Activated CD8-positive, alpha-beta memory T cell treated with anti-CD3 and anti-CD28 coated beads, Interleukin-2, amount 50 U/mL, for 48 hours (primary cell): Measurements from ENCODE around the gene RBFA.
"Not testable (repeated sequence)": the region's sequence is repeated elsewhere in the genome, so short reads cannot be mapped to it uniquely, and the experiment has no call there.

ENCODE experiments used
- DNase-seq: peaks from one replicate; pipeline ENCODE4 v3.0.0-alpha.2; 2020

Gene RBFA

GRCh38 chr18:80034068-80034851 lies at the start of gene RBFA:
RBFA (plus strand) TSS chr18:80034434; CDS start chr18:80034496, 62 bp downstream.
- peak; percentile 100 for DNase-seq

- DNase-seq, result no peak
Observed at GRCh38 chr18:79985172-79985571, 49.1 kb upstream of the RBFA start.

- DNase-seq, result no peak
Observed at GRCh38 chr18:79986726-79987125, 47.5 kb upstream of the RBFA start.

GRCh38 chr18:79987566-79987965 lies 46.7 kb upstream of the RBFA start:
- no peak for DNase-seq

GRCh38 chr18:79988071-79988450 lies 46.2 kb upstream of the RBFA start:
- peak; percentile 83 for DNase-seq

- DNase-seq, result peak; percentile 92
Observed at GRCh38 chr18:79988451-79989194, 45.6 kb upstream of the RBFA start, which contains the start of gene TXNL4A. TXNL4A (minus strand) TSS chr18:79988563; CDS start chr18:79988392, 171 bp downstream.

GRCh38 chr18:79989195-79989497 lies 45.1 kb upstream of the RBFA start:
- no peak for DNase-seq

GRCh38 chr18:79991494-79991893 lies 42.7 kb upstream of the RBFA start:
- DNase-seq, result no peak

GRCh38 chr18:79999701-80000100 lies 34.5 kb upstream of the RBFA start:
- DNase-seq, result not testable (repeated sequence)

GRCh38 chr18:80000877-80001276 lies 33.4 kb upstream of the RBFA start:
- no peak for DNase-seq

- DNase-seq, result no peak
Observed at GRCh38 chr18:80002468-80002867, 31.8 kb upstream of the RBFA start.

- DNase-seq, result no peak
Observed at GRCh38 chr18:80004600-80005342, 29.5 kb upstream of the RBFA start.

- no peak for DNase-seq
Observed at GRCh38 chr18:80006724-80007123, 27.5 kb upstream of the RBFA start.

GRCh38 chr18:80009661-80010550 lies 24.3 kb upstream of the RBFA start:
- no peak for DNase-seq

- DNase-seq, result no peak
Observed at GRCh38 chr18:80010551-80010906, 23.7 kb upstream of the RBFA start.

GRCh38 chr18:80011496-80012137 lies 22.6 kb upstream of the RBFA start:
- DNase-seq, result not testable (repeated sequence)

- DNase-seq, result no peak
Observed at GRCh38 chr18:80012714-80013113, 21.5 kb upstream of the RBFA start.

- DNase-seq, result no peak
Observed at GRCh38 chr18:80022613-80023012, 11.6 kb upstream of the RBFA start.

- DNase-seq, result no peak
Observed at GRCh38 chr18:80023173-80023572, 11.1 kb upstream of the RBFA start.

- no peak for DNase-seq
Observed at GRCh38 chr18:80026363-80026762, 7.9 kb upstream of the RBFA start.

- not testable (repeated sequence) for DNase-seq
Observed at GRCh38 chr18:80027719-80028118, 6.5 kb upstream of the RBFA start.

GRCh38 chr18:80029690-80030089 lies 4.5 kb upstream of the RBFA start:
- DNase-seq, result no peak
